Stimulated activated effector memory CD8-positive, alpha-beta T cell treated with anti-CD3 and anti-CD28 coated beads, Interleukin-12 subunit alpha, Interleukin-12 subunit beta, amount 100 ng/mL, for 72 hours (primary cell): ENCODE data around the gene LRIG2.
"Not testable (repeated sequence)": the region's sequence is repeated elsewhere in the genome, so short reads cannot be mapped to it uniquely, and the experiment has no call there.

ENCODE experiments used
- ATAC-seq: fragments of 150-1000 bp; cut with Tn5 transposase; 2 replicates; pipeline ENCODE4 v1.10.0; 2021
- DNase-seq, 2 donors: peaks; one replicate each; pipeline ENCODE4 v3.0.0; 2021 to 2022; ENCODE audit warnings: low spot score in 2 of 2
- H3K27ac Mint-ChIP-seq: one replicate; pipeline ENCODE4 v1.8.0; 2022; ENCODE audit warnings: mild to moderate bottlenecking, mixed read lengths
- H3K36me3 Mint-ChIP-seq: one replicate; pipeline ENCODE4 v1.8.0; 2022; ENCODE audit warnings: mild to moderate bottlenecking, mixed read lengths
- H3K4me1 Mint-ChIP-seq: one replicate; pipeline ENCODE4 v1.8.0; 2022; ENCODE audit warnings: mixed read lengths
- H3K4me3 Mint-ChIP-seq: one replicate; pipeline ENCODE4 v1.8.0; 2022; ENCODE audit warnings: mild to moderate bottlenecking, mixed read lengths
- H3K9me3 Mint-ChIP-seq: one replicate; pipeline ENCODE4 v1.8.0; 2022; ENCODE audit warnings: mixed read lengths

The LRIG2 gene

DNA sequence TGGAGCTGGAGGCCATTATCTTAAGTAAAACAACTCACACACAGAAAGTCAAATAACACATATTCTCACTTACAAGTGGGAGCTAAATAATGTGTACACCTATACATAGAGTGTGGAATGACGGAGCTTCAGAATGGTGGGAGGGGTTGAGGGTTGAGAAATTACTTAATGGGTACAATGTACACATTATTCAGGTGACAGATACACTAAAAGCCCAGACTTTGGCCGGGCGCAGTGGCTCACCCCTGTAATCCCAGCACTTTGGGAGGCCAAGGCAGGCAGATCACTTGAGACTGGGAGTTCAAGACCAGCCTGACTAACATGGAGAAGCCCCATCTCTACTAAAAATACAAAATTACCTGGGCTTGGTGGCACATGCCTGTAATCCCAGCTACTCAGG lies 24.9 kb upstream of the LRIG2 start:
- DNase-seq (no peak), ATAC-seq (no peak)
- H3K4me3 Mint-ChIP-seq = no peak overlapping the region
- no peaks in the 10 kb centered on the region for H3K9me3 Mint-ChIP-seq
- no peak overlapping the region for H3K27ac Mint-ChIP-seq
- peaks cover 25% of the 10 kb centered on the region for H3K4me1 Mint-ChIP-seq
- no peaks in the 10 kb centered on the region for H3K36me3 Mint-ChIP-seq

DNA sequence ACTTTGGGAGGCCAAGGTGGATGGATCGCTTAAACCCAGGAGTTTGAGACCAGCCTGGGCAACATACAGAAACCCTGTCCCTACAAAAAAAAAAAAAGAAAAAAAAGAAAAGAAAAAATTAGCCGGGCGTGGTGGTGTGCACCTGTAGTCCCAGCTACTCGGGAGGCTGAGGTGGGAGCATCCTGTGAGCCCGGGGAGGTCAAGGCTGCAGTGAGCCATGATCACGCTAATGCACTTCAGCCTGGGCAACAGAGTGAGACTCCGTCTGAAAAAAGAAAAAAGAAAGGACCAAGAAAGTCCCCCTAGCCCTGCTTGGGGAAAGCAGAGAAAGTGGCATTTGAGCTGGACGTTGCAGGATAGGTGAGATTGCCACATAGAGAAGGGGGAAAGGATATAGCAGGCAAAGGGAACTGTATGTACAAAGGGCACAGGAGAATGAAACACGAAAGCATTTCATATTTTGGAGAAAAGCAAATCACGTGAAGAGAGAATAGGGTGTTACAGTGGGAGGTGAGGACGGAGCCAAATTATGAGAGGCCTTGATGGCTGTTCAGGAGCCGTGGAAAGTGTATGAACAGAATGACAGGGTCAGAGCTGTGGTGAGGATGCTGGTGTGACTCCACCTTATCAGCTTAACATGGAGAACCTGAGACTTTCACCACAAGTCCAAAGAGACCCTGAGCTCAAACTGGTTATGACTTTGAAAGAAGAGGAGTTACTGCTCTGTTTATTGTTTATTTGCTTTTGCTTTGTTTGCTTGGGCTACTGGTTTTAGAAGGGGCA lies 19.5 kb upstream of the LRIG2 start:
- Mint-ChIP-seq H3K4me3 (no peak overlapping the region), H3K27ac (no peak overlapping the region), H3K9me3 (no peaks in the 10 kb centered on the region), H3K36me3 (no peaks in the 10 kb centered on the region), H3K4me1 (no peaks in the 10 kb centered on the region)
- no peak for ATAC-seq
- DNase-seq = no peak

DNA sequence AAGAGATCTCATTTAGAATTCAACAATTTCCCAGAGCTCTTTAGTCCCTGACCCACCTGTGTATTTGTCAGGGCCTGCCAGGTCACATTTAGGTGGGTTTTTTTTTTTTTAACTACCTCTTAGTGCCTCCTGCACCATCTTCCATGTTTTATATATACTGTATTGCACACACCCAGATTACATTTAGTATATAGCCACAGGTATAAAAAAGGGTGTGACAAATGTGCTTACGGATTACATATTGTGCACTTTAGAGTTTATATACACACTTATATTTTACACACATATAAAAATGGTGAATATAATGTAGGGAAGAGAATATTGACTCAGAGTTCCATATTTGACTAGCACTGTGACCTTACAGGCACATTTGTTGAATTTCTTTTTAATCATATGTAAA lies 17.4 kb upstream of the LRIG2 start:
- Mint-ChIP-seq H3K4me3 (no peak overlapping the region), H3K36me3 (no peaks in the 10 kb centered on the region)

GRCh38 chr1:113057006-113057405 lies 16.0 kb upstream of the LRIG2 start:
- Mint-ChIP-seq H3K27ac (no peak overlapping the region), H3K36me3 (no peaks in the 10 kb centered on the region), H3K4me3 (no peak overlapping the region), H3K4me1 (no peaks in the 10 kb centered on the region), H3K9me3 (no peaks in the 10 kb centered on the region)
- ATAC-seq (no peak), DNase-seq (no peak)

More for the DNA sequence above, 17.4 kb upstream of the LRIG2 start:
- DNase-seq (no peak), ATAC-seq (no peak)
- no peak overlapping the region for H3K27ac Mint-ChIP-seq
- no peaks in the 10 kb centered on the region for H3K4me1 Mint-ChIP-seq
- H3K9me3 Mint-ChIP-seq = no peaks in the 10 kb centered on the region

DNA sequence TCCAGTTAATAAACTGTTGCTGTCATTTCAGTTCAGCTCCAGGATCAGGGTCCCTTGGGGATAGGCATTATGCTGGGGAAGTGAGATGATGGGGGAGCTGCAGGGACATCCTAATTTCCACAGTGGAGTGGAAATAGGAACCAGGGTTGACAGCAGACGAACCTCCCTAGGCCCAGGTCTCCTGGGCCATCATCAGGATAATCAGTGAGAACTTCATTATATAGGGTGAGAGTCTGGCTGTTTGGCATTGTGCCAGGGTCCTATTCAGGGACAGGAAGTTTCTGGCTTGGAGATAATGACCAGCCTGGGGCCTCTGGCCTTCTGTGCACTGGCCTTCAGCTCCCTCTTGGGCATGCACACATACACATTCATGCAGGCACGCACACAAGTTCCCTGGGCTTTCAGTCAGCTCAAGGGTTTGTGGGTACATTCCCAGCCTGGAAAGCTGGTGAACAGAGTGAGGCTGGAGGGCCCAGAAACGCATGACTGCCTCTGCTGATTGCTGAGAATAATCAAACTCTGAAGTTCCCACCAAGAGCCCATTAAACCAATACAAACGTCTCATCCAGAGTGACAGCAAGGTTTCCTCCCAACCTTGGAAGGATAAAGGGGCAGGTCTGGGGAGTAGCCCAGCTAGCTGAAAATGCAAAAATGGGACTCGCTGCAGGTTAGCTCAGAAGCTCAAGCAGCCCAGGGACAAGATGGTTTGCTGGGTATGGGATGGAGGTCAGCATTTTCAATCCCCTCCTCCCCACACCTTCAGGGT lies 13.9 kb upstream of the LRIG2 start:
- no peak for DNase-seq
- H3K4me3 Mint-ChIP-seq = no peak overlapping the region
- no peak overlapping the region for H3K27ac Mint-ChIP-seq
- no peak for ATAC-seq
- H3K9me3 Mint-ChIP-seq = no peaks in the 10 kb centered on the region
- no peaks in the 10 kb centered on the region for H3K36me3 Mint-ChIP-seq
- H3K4me1 Mint-ChIP-seq = no peaks in the 10 kb centered on the region

DNA sequence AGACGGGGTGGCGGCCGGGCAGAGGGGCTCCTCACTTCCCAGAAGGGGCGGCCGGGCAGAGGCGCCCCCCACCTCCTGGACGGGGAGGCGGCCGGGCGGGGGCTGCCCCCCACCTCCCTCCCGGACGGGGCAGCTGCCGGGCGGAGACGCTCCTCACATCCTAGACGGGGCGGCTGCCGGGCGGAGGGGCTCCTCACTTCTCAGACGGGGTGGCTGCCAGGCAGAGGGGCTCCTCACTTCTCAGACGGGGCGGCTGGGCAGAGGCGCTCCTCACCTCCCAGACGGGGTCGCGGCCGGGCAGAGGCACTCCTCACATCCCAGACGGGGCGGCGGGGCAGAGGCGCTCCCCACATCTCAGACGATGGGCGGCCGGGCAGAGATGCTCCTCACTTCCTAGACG lies 9.5 kb upstream of the LRIG2 start:
- H3K36me3 Mint-ChIP-seq, H3K4me1 Mint-ChIP-seq, DNase-seq, H3K4me3 Mint-ChIP-seq, H3K9me3 Mint-ChIP-seq, ATAC-seq, H3K27ac Mint-ChIP-seq: not testable (repeated sequence)

DNA sequence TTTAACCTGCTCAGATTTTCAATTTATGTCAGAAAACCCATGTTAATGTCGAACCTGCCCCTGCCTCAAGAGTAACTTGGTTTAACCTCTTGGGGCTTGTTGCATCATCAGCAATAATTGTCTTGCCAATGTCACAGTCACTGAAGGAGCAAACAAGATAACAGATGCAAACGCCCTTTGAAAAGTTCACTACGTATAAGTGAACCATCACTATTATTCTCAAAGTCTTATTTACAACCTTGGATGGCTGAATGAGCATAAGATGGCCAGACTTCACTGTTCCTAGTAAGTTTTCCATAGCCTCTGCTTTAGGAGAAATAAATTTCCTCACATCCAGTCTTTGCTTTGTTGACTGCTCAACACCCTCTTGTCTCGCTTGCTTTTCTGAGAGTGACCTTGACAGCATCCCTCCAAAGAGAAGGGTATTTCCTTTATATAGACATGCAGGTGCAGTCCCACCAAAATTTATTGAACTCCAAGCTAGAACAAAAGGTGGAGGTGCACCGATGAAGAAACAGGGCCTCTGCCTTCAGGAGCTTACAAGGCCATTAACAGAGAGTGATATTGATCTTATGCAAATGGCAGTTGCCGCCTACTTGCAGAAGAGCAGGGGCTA lies 749 bp upstream of the LRIG2 start:
- Mint-ChIP-seq H3K9me3 (no peaks in the 10 kb centered on the region), H3K27ac (peak overlapping the region; percentile 99), H3K36me3 (peaks cover 20% of the 10 kb centered on the region), H3K4me1 (peaks cover 28% of the 10 kb centered on the region), H3K4me3 (peak overlapping the region; percentile 100)
- ATAC-seq = no peak
- no peak for DNase-seq

GRCh38 chr1:113073479-113073950 lies 517 bp downstream of the LRIG2 start:
- DNase-seq (no peak), ATAC-seq (peak; percentile 29)
- peaks cover 32% of the 10 kb centered on the region for H3K36me3 Mint-ChIP-seq
- H3K27ac Mint-ChIP-seq = peak overlapping the region; percentile 99
- peak overlapping the region; percentile 100 for H3K4me3 Mint-ChIP-seq
- no peaks in the 10 kb centered on the region for H3K9me3 Mint-ChIP-seq
- H3K4me1 Mint-ChIP-seq = peaks cover 28% of the 10 kb centered on the region

GRCh38 chr1:113074237-113074636 lies 1.2 kb downstream of the LRIG2 start:
- Mint-ChIP-seq H3K27ac (peak overlapping the region; percentile 99), H3K9me3 (no peaks in the 10 kb centered on the region), H3K36me3 (peaks cover 40% of the 10 kb centered on the region), H3K4me3 (peak overlapping the region; percentile 100), H3K4me1 (peaks cover 28% of the 10 kb centered on the region)
- DNase-seq = no peak
- no peak for ATAC-seq

DNA sequence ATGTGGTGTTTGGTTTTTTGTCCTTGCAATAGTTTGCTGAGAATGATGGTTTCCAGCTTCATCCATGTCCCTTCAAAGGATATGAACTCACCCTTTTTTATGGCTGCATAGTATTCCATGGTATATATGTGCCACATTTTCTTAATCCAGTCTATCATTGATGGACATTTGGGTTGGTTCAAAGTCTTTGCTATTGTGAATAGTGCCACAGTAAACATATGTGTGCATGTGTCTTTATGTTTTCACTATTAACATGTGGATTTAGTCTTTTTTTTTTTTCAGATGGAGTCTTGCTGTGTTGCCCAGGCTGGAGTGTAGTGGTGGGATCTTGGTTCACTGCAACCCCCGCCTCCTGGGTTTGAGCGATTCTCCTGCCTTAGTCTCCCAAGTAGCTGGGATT lies 5.0 kb downstream of the LRIG2 start:
- not testable (repeated sequence) for H3K4me3 Mint-ChIP-seq, H3K9me3 Mint-ChIP-seq, DNase-seq, ATAC-seq, H3K27ac Mint-ChIP-seq
- Mint-ChIP-seq H3K4me1 (peaks cover 22% of the 10 kb centered on the region), H3K36me3 (peaks cover 60% of the 10 kb centered on the region)

- peaks cover 21% of the 10 kb centered on the region for H3K36me3 Mint-ChIP-seq
- peak overlapping the region; percentile 8 for H3K27ac Mint-ChIP-seq
These were observed 13.5 kb downstream of the LRIG2 start for GRCh38 chr1:113086541-113086940.

GRCh38 chr1:113088972-113089371 lies 16.0 kb downstream of the LRIG2 start:
- Mint-ChIP-seq H3K4me3 (no peak overlapping the region), H3K27ac (no peak overlapping the region), H3K9me3 (no peaks in the 10 kb centered on the region), H3K4me1 (peaks cover 10% of the 10 kb centered on the region), H3K36me3 (peaks cover 43% of the 10 kb centered on the region)
- ATAC-seq (no peak), DNase-seq (no peak)

More at GRCh38 chr1:113086541-113086940, 13.5 kb downstream of the LRIG2 start:
- Mint-ChIP-seq H3K4me3 (no peak overlapping the region), H3K9me3 (no peaks in the 10 kb centered on the region), H3K4me1 (peaks cover 10% of the 10 kb centered on the region)
- DNase-seq = no peak
- no peak for ATAC-seq

DNA sequence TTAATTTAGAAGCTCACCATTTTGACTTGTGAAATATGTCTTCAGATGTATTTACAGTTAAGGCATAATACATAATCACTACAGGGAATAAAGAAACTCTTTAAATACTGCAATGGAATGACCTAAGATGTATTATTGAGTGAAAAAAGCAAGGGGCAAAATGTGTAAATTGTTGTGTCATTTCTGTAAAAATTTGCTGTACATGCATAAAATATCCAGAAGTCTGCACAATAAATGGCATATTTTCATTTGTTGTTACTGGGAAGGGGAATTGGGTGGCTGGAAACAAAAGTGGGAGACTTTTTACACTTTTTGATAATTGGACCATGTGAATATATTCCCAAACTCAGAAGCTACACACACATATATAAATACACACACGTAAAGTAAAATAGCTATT lies 17.1 kb downstream of the LRIG2 start:
- ATAC-seq (no peak), DNase-seq (no peak)
- H3K27ac Mint-ChIP-seq = no peak overlapping the region
- H3K9me3 Mint-ChIP-seq = no peaks in the 10 kb centered on the region
- H3K36me3 Mint-ChIP-seq = peaks cover 47% of the 10 kb centered on the region
- H3K4me3 Mint-ChIP-seq = no peak overlapping the region
- H3K4me1 Mint-ChIP-seq = peaks cover 10% of the 10 kb centered on the region

DNA sequence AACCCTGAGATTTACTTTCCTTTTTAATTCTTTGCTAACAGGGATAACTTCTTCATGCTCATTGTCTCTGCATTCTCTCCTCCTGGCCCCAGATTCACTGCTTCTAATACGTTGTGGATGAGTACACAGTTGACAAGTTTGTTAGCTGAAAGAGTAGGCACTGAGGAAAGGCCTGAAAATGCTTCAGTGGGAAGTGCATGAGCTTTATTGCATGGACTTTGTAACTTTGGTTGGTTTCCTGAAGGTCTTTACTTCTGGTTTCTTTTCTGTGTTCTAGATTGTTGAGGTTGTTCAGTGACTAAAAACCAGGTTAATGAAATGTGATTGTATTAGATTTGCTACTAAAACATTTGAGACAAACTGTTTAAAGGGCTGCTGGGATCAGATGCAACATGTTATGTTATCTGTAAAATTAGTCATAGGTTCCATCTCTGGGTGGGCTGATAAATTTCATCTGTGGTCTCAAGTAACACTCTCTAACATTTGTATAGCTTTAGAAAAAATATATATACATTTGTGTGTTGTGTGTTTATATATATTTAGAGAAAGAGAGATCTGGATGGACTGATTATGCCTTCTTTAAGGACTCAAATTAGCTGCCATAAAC lies 19.1 kb downstream of the LRIG2 start:
- H3K4me1 Mint-ChIP-seq = no peaks in the 10 kb centered on the region
- DNase-seq (no peak), ATAC-seq (no peak)
- no peak overlapping the region for H3K4me3 Mint-ChIP-seq
- peaks cover 60% of the 10 kb centered on the region for H3K36me3 Mint-ChIP-seq
- H3K27ac Mint-ChIP-seq = peak overlapping the region; percentile 50
- no peaks in the 10 kb centered on the region for H3K9me3 Mint-ChIP-seq

GRCh38 chr1:113094506-113094905 lies 21.5 kb downstream of the LRIG2 start:
- Mint-ChIP-seq H3K27ac (no peak overlapping the region), H3K4me1 (no peaks in the 10 kb centered on the region), H3K36me3 (peaks cover 84% of the 10 kb centered on the region), H3K4me3 (no peak overlapping the region), H3K9me3 (no peaks in the 10 kb centered on the region)
- no peak for DNase-seq
- ATAC-seq = no peak
